NCI-H2029 (cell line): ENCODE data around the gene MS4A18.

ENCODE experiments used
- DNase-seq: peaks from one replicate; lab custom pipeline; 2025; lab: John Stamatoyannopoulos, UW

The MS4A18 gene

GRCh38 chr11:60766547-60766946 lies 42.0 kb downstream of the MS4A18 start:
- no peak for DNase-seq

GRCh38 chr11:60767388-60767811 lies 42.9 kb downstream of the MS4A18 start:
- no peak for DNase-seq

- DNase-seq: no peak
These were observed 43.7 kb downstream of the MS4A18 start for GRCh38 chr11:60768202-60768601.

GRCh38 chr11:60769273-60769672 lies 44.8 kb downstream of the MS4A18 start:
- DNase-seq: no peak

- no peak for DNase-seq
These were observed 45.3 kb downstream of the MS4A18 start for GRCh38 chr11:60769811-60770210.

- DNase-seq: no peak
These were observed 46.6 kb downstream of the MS4A18 start for GRCh38 chr11:60771146-60771545.

GRCh38 chr11:60771879-60772525 lies 47.5 kb downstream of the MS4A18 start:
- no peak for DNase-seq

GRCh38 chr11:60772666-60773065 lies 48.1 kb downstream of the MS4A18 start:
- DNase-seq: no peak

GRCh38 chr11:60774726-60775125 lies 50.2 kb downstream of the MS4A18 start:
- DNase-seq: no peak

GRCh38 chr11:60775420-60775961 lies 51.0 kb downstream of the MS4A18 start:
- peak; percentile 71 for DNase-seq

- DNase-seq: no peak
These were observed 51.6 kb downstream of the MS4A18 start for GRCh38 chr11:60776167-60776566.

- DNase-seq: no peak
These were observed 52.6 kb downstream of the MS4A18 start for GRCh38 chr11:60777106-60777505.

GRCh38 chr11:60777572-60777971 lies 53.1 kb downstream of the MS4A18 start:
- no peak for DNase-seq

- DNase-seq: no peak
These were observed 55.5 kb downstream of the MS4A18 start for GRCh38 chr11:60780065-60780464.

GRCh38 chr11:60780774-60781173 lies 56.3 kb downstream of the MS4A18 start:
- DNase-seq: no peak

GRCh38 chr11:60781286-60781980 lies 56.9 kb downstream of the MS4A18 start:
- DNase-seq: no peak

GRCh38 chr11:60781981-60782316 lies 57.4 kb downstream of the MS4A18 start:
- no peak for DNase-seq

GRCh38 chr11:60782393-60783140 lies 58.0 kb downstream of the MS4A18 start:
- DNase-seq: no peak

GRCh38 chr11:60783141-60783484 lies 58.6 kb downstream of the MS4A18 start:
- no peak for DNase-seq

- no peak for DNase-seq
These were observed 59.4 kb downstream of the MS4A18 start for GRCh38 chr11:60783911-60784310.

- no peak for DNase-seq
These were observed 60.6 kb downstream of the MS4A18 start, which contains the start of gene MS4A10 for GRCh38 chr11:60785136-60785535. MS4A10 (plus strand) TSS chr11:60785333; CDS start chr11:60790336, 5,003 bp downstream.

- DNase-seq: no peak
These were observed 61.4 kb downstream of the MS4A18 start for GRCh38 chr11:60785806-60786361.
